Adrenal gland (tissue), 5 donors: Measurements from ENCODE around the gene PEX11B.

Source experiments
- POLR2A ChIP-seq, 2 donors: fragments of 450-650 bp; IDR thresholded peaks; one replicate each; pipeline ENCODE4 v1.6.1; 2017; ENCODE audit warnings: antibody characterized with exemption in 2 of 2, mild to moderate bottlenecking in 2 of 2, moderate library complexity in 1 of 2
- TF ChIP-seq, protein P1 (sequence below), 6 experiments: fragments of 450-650 bp in 4 of 6; fragments of 200-600 bp in 2 of 6; sonication (generic) in 1 of 6; IDR thresholded peaks; 1 replicate in 5 of 6; 2 replicates in 1 of 6; pipeline versions ENCODE4 v1.5.1 to v1.8.0; 2016 to 2021; ENCODE audit warnings: antibody characterized with exemption in 6 of 6, mild to moderate bottlenecking in 2 of 6, moderate library complexity in 1 of 6
- donor health status: DM: no; HTN: no; CAD: no.

GRCh38 chr1:145884675-145885074 lies 33.8 kb downstream of the PEX11B start:
- TF ChIP-seq, protein P1, sequence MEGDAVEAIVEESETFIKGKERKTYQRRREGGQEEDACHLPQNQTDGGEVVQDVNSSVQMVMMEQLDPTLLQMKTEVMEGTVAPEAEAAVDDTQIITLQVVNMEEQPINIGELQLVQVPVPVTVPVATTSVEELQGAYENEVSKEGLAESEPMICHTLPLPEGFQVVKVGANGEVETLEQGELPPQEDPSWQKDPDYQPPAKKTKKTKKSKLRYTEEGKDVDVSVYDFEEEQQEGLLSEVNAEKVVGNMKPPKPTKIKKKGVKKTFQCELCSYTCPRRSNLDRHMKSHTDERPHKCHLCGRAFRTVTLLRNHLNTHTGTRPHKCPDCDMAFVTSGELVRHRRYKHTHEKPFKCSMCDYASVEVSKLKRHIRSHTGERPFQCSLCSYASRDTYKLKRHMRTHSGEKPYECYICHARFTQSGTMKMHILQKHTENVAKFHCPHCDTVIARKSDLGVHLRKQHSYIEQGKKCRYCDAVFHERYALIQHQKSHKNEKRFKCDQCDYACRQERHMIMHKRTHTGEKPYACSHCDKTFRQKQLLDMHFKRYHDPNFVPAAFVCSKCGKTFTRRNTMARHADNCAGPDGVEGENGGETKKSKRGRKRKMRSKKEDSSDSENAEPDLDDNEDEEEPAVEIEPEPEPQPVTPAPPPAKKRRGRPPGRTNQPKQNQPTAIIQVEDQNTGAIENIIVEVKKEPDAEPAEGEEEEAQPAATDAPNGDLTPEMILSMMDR (IDR thresholded peaks at IDR 0.05) = no peak
- no peak for TF ChIP-seq POLR2A (IDR thresholded peaks at IDR 0.05)
